Central memory CD8-positive, alpha-beta T cell (primary cell): ENCODE data around the gene MYO9B.

Experiments
- ATAC-seq: fragments of 150-1000 bp; cut with Tn5 transposase; replicated peaks from 2 replicates; pipeline ENCODE4 v1.10.0; 2022; ENCODE audit warnings: mild to moderate bottlenecking, moderate FRiP score, moderate number of reproducible peaks; ENCODE audit not compliant: poor library complexity, severe bottlenecking; ENCODE audit errors: extremely low read depth
- DNase-seq, 2 donors: peaks; one replicate each; pipeline ENCODE4 v3.0.0; 2021; ENCODE audit warnings: low spot score in 2 of 2
- H3K27ac Mint-ChIP-seq: one replicate; pipeline ENCODE4 v1.8.0; 2022; ENCODE audit warnings: low read depth, mild to moderate bottlenecking, moderate library complexity, mixed read lengths
- H3K27me3 Mint-ChIP-seq: one replicate; pipeline ENCODE4 v1.8.0; 2022; ENCODE audit warnings: mixed read lengths
- H3K36me3 Mint-ChIP-seq: one replicate; pipeline ENCODE4 v1.8.0; 2022; ENCODE audit warnings: mild to moderate bottlenecking, moderate library complexity, mixed read lengths; ENCODE audit not compliant: insufficient read depth
- H3K4me1 Mint-ChIP-seq: one replicate; pipeline ENCODE4 v1.8.0; 2022; ENCODE audit warnings: mixed read lengths
- H3K4me3 Mint-ChIP-seq: one replicate; pipeline ENCODE4 v1.8.0; 2022; ENCODE audit warnings: mild to moderate bottlenecking, moderate library complexity, mixed read lengths
- H3K9me3 Mint-ChIP-seq: one replicate; pipeline ENCODE4 v1.8.0; 2022; ENCODE audit warnings: mixed read lengths

The MYO9B gene, protein sequence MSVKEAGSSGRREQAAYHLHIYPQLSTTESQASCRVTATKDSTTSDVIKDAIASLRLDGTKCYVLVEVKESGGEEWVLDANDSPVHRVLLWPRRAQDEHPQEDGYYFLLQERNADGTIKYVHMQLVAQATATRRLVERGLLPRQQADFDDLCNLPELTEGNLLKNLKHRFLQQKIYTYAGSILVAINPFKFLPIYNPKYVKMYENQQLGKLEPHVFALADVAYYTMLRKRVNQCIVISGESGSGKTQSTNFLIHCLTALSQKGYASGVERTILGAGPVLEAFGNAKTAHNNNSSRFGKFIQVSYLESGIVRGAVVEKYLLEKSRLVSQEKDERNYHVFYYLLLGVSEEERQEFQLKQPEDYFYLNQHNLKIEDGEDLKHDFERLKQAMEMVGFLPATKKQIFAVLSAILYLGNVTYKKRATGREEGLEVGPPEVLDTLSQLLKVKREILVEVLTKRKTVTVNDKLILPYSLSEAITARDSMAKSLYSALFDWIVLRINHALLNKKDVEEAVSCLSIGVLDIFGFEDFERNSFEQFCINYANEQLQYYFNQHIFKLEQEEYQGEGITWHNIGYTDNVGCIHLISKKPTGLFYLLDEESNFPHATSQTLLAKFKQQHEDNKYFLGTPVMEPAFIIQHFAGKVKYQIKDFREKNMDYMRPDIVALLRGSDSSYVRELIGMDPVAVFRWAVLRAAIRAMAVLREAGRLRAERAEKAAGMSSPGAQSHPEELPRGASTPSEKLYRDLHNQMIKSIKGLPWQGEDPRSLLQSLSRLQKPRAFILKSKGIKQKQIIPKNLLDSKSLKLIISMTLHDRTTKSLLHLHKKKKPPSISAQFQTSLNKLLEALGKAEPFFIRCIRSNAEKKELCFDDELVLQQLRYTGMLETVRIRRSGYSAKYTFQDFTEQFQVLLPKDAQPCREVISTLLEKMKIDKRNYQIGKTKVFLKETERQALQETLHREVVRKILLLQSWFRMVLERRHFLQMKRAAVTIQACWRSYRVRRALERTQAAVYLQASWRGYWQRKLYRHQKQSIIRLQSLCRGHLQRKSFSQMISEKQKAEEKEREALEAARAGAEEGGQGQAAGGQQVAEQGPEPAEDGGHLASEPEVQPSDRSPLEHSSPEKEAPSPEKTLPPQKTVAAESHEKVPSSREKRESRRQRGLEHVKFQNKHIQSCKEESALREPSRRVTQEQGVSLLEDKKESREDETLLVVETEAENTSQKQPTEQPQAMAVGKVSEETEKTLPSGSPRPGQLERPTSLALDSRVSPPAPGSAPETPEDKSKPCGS (N-terminal part only)

GRCh38 chr19:17075035-17075863 lies at the start of gene MYO9B, which contains the start of gene HAUS8:
TSS of gene MYO9B (plus strand) at chr19:17075777. CDS start at chr19:17101718, 25,941 bp downstream.
TSS of gene HAUS8 (minus strand) at chr19:17075452. CDS start at chr19:17075422, 30 bp downstream.
- H3K4me3 Mint-ChIP-seq, result peak within 1 kb of the TSS; percentile 94
- H3K4me1 Mint-ChIP-seq, result peaks cover 64% of the 10 kb centered on the region
- H3K9me3 Mint-ChIP-seq, result no peaks in the 10 kb centered on the region
- DNase-seq, result peak; percentile 97 to 99
- H3K36me3 Mint-ChIP-seq, result peaks cover 18% of the 10 kb centered on the region
- no peaks in the 10 kb centered on the region for H3K27me3 Mint-ChIP-seq
- peak; percentile 90 for ATAC-seq
- H3K27ac Mint-ChIP-seq, result peak within 1 kb of the TSS; percentile 85

GRCh38 chr19:17025991-17026658 lies 49.5 kb upstream of the MYO9B start:
- no peak for DNase-seq
- Mint-ChIP-seq H3K27ac (no peak overlapping the region), H3K4me1 (peaks cover 8% of the 10 kb centered on the region), H3K27me3 (peaks cover 71% of the 10 kb centered on the region), H3K9me3 (peaks cover 13% of the 10 kb centered on the region), H3K36me3 (no peaks in the 10 kb centered on the region), H3K4me3 (peak overlapping the region; percentile 34)
- ATAC-seq, result no peak

GRCh38 chr19:17026706-17027534 lies 48.7 kb upstream of the MYO9B start, which contains the start of gene CPAMD8:
TSS of gene CPAMD8 (minus strand) at chr19:17026810. CDS start at chr19:17026642, 168 bp downstream.
- ATAC-seq, result no peak
- DNase-seq, result no peak
- Mint-ChIP-seq H3K4me1 (peaks cover 8% of the 10 kb centered on the region), H3K36me3 (no peaks in the 10 kb centered on the region), H3K9me3 (peaks cover 13% of the 10 kb centered on the region), H3K4me3 (peak within 1 kb of the TSS; percentile 47), H3K27ac (no peak within 1 kb of the TSS), H3K27me3 (peaks cover 71% of the 10 kb centered on the region)

GRCh38 chr19:17027535-17027975 lies 48.0 kb upstream of the MYO9B start:
- no peak overlapping the region for H3K27ac Mint-ChIP-seq
- peak overlapping the region; percentile 47 for H3K4me3 Mint-ChIP-seq
- H3K27me3 Mint-ChIP-seq, result peaks cover 69% of the 10 kb centered on the region
- peaks cover 8% of the 10 kb centered on the region for H3K4me1 Mint-ChIP-seq
- no peak for DNase-seq
- H3K36me3 Mint-ChIP-seq, result no peaks in the 10 kb centered on the region
- ATAC-seq, result no peak
- H3K9me3 Mint-ChIP-seq, result peaks cover 13% of the 10 kb centered on the region

DNA sequence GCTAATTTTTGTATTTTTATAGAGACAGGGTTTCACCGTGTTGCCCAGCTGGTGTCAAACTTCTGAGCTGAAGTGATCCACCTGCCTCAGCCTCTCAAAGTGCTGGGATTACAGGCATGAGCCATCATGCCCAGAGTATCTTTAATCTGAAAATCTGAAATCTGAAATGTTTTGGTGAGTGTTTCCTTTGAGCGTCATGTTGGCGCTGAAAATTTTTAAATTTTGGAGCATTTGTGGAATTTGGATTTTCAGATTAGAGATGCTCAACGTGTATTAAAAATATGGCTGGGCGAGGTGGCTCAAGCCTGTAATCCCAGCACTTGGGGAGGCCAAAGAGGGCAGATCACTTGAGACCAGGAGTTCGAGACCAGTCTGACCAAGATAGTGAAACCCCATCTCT lies 43.8 kb upstream of the MYO9B start:
- peaks cover 45% of the 10 kb centered on the region for H3K27me3 Mint-ChIP-seq
- H3K4me3 Mint-ChIP-seq, result no peak overlapping the region
- ATAC-seq (no peak), DNase-seq (no peak)
- H3K4me1 Mint-ChIP-seq, result no peaks in the 10 kb centered on the region
- no peak overlapping the region for H3K27ac Mint-ChIP-seq
- H3K36me3 Mint-ChIP-seq, result peaks cover 2% of the 10 kb centered on the region
- no peaks in the 10 kb centered on the region for H3K9me3 Mint-ChIP-seq

DNA sequence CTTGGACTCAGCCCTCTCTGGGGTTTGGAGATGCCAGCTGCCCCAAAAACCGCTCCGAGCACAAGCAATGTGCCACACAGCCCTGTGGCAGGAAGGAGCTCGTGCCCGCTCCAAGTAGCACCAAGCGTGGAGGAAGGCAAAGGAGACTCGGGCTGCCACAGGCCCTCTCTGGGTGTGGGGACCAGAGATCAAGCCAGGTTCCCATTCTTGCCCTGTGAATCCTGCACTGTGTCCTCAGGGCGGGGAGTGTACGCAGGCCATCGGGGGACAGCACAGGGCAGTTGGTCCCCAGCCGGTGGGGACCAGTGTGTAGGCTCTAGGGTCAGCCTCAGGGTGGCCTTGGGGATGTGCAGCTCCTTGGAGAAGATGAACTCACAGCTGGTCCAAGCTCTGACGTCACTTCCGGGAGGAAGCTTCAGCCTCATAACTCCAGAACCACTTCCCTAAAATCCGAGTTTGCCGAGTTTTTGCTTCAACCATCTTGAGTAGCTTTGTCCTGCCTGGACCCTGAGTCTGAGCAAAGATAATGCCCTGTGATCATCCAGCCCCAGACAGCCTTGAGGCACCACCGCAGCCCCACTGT lies 39.6 kb upstream of the MYO9B start:
- DNase-seq (no peak), ATAC-seq (no peak)
- Mint-ChIP-seq H3K27me3 (peaks cover 52% of the 10 kb centered on the region), H3K36me3 (peaks cover 2% of the 10 kb centered on the region), H3K27ac (no peak overlapping the region), H3K9me3 (no peaks in the 10 kb centered on the region), H3K4me1 (no peaks in the 10 kb centered on the region), H3K4me3 (no peak overlapping the region)

- no peak for ATAC-seq
- no peak overlapping the region for H3K4me3 Mint-ChIP-seq
- H3K4me1 Mint-ChIP-seq, result no peaks in the 10 kb centered on the region
- no peak for DNase-seq
- peaks cover 59% of the 10 kb centered on the region for H3K27me3 Mint-ChIP-seq
- no peak overlapping the region for H3K27ac Mint-ChIP-seq
- no peaks in the 10 kb centered on the region for H3K9me3 Mint-ChIP-seq
- H3K36me3 Mint-ChIP-seq, result peaks cover 2% of the 10 kb centered on the region
Measured at GRCh38 chr19:17036640-17037039, 38.9 kb upstream of the MYO9B start.

- DNase-seq, result no peak
Measured at GRCh38 chr19:17037184-17037583, 38.4 kb upstream of the MYO9B start.

DNA sequence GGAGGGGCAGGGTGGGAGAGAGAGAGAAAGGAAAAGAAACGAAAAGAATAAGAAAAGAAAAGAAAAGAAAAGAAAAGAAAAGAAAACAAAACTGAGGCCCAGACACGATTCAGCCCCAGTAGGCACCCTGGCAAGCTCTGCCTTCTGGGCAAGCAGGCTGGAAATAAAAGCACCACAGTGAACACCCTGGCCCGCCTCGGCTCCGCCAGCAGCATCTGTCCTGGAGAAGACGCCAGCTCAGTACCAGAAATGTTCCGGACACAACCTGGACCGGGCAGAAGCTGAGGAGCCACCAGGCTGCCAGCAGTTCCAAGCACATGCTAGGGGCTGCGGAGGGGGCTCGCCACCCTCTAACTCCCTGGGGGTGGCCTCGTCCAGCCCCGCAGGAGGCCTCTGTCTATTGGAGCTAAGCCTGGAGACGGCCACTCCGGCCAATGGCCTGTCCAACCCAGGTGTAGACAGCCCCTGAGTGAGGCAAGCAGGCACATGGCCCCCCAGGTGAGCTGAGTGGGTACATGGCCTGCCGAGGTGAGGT lies 37.5 kb upstream of the MYO9B start:
- H3K27ac Mint-ChIP-seq, result peak overlapping the region; percentile 61
- no peaks in the 10 kb centered on the region for H3K4me1 Mint-ChIP-seq
- H3K27me3 Mint-ChIP-seq, result peaks cover 60% of the 10 kb centered on the region
- ATAC-seq, result no peak
- peaks cover 2% of the 10 kb centered on the region for H3K36me3 Mint-ChIP-seq
- no peak for DNase-seq
- no peak overlapping the region for H3K4me3 Mint-ChIP-seq
- no peaks in the 10 kb centered on the region for H3K9me3 Mint-ChIP-seq

More at GRCh38 chr19:17037184-17037583, 38.4 kb upstream of the MYO9B start:
- ATAC-seq, result no peak
- Mint-ChIP-seq H3K36me3 (peaks cover 2% of the 10 kb centered on the region), H3K9me3 (no peaks in the 10 kb centered on the region), H3K27me3 (peaks cover 65% of the 10 kb centered on the region), H3K4me1 (no peaks in the 10 kb centered on the region), H3K27ac (peak overlapping the region; percentile 61), H3K4me3 (no peak overlapping the region)

GRCh38 chr19:17041976-17042375 lies 33.6 kb upstream of the MYO9B start:
- H3K9me3 Mint-ChIP-seq, result no peaks in the 10 kb centered on the region
- H3K4me1 Mint-ChIP-seq, result no peaks in the 10 kb centered on the region
- ATAC-seq (no peak), DNase-seq (no peak)
- H3K4me3 Mint-ChIP-seq, result no peak overlapping the region
- no peaks in the 10 kb centered on the region for H3K36me3 Mint-ChIP-seq
- H3K27ac Mint-ChIP-seq, result no peak overlapping the region
- peaks cover 49% of the 10 kb centered on the region for H3K27me3 Mint-ChIP-seq
